Measurements from ENCODE around the gene LAGE3.

LAGE3 gene

GRCh38 chrX:154443992-154444754 is 34.9 kb downstream of the LAGE3 start, which contains the start of gene FAM50A:
FAM50A (plus strand) TSS chrX:154444141; CDS start chrX:154444236, 95 bp downstream.
- no peak for DNase-seq (ENCODE audit: low spot score)
- ChIA-PET POLR2A (ENCODE audit: low non-redundant PET) (no interaction called here), CTCF (no interaction called here)
- H3K27ac ChIP-seq, result peak within 1 kb of the TSS; percentile 85
- no peak for TF ChIP-seq CTCF (conservative IDR thresholded peaks at IDR 0.05; ENCODE audit: low read depth)

GRCh38 chrX:154443479-154443910 is 35.6 kb downstream of the LAGE3 start:
- TF ChIP-seq CTCF (conservative IDR thresholded peaks at IDR 0.05; ENCODE audit: low read depth), result no peak
- DNase-seq (ENCODE audit: low spot score), result no peak
- ChIA-PET CTCF (interaction anchor here (0.7 kb wide), 1 partner anchor 92 kb away, joined by 6 read pairs; no protein-coding TSS in a partner anchor), POLR2A (ENCODE audit: low non-redundant PET) (no interaction called here)
- H3K27ac ChIP-seq, result peak overlapping the region; percentile 85

GRCh38 chrX:154441984-154442707 is 36.9 kb downstream of the LAGE3 start:
- CTCF ChIA-PET, result no interaction called here
- no peak for TF ChIP-seq CTCF (conservative IDR thresholded peaks at IDR 0.05; ENCODE audit: low read depth)
- POLR2A ChIA-PET (ENCODE audit: low non-redundant PET), result interaction anchor here (0.6 to 0.7 kb wide), 2 partner anchors 42 to 46 kb away, joined by 3 read pairs; no protein-coding TSS in a partner anchor
- peak; percentile 72 for DNase-seq (ENCODE audit: low spot score)
- peak overlapping the region; percentile 85 for H3K27ac ChIP-seq

GRCh38 chrX:154441564-154441963 is 37.5 kb downstream of the LAGE3 start:
- peak overlapping the region; percentile 85 for H3K27ac ChIP-seq
- TF ChIP-seq CTCF (conservative IDR thresholded peaks at IDR 0.05; ENCODE audit: low read depth), result no peak
- no peak for DNase-seq (ENCODE audit: low spot score)
- ChIA-PET CTCF (no interaction called here), POLR2A (ENCODE audit: low non-redundant PET) (interaction anchor here (0.6 to 0.7 kb wide), 2 partner anchors 42 to 45 kb away, joined by 3 read pairs; no protein-coding TSS in a partner anchor)

- TF ChIP-seq CTCF (conservative IDR thresholded peaks at IDR 0.05; ENCODE audit: low read depth), result no peak
- DNase-seq (ENCODE audit: low spot score), result no peak
- CTCF ChIA-PET, result no interaction called here
- peak overlapping the region; percentile 5; the same call in 1 of the 2 replicates for H3K27ac ChIP-seq
- POLR2A ChIA-PET (ENCODE audit: low non-redundant PET), result no interaction called here
These were observed 38.3 kb downstream of the LAGE3 start for GRCh38 chrX:154440623-154441357.

GRCh38 chrX:154439841-154440240 is 39.2 kb downstream of the LAGE3 start:
- CTCF ChIA-PET, result interaction anchor here (0.6 kb wide), 1 partner anchor 102 kb away, joined by 3 read pairs; no protein-coding TSS in a partner anchor
- POLR2A ChIA-PET (ENCODE audit: low non-redundant PET), result no interaction called here
- no peak for TF ChIP-seq CTCF (conservative IDR thresholded peaks at IDR 0.05; ENCODE audit: low read depth)
- no peak for DNase-seq (ENCODE audit: low spot score)
- H3K27ac ChIP-seq, result 0 out of 2 replicates have a peak overlapping the region, but pooled peaks have one; percentile 5
